ENCODE measurements around the gene CPB1.
"Not testable (repeated sequence)": the region's sequence is repeated elsewhere in the genome, so short reads cannot be mapped to it uniquely, and the experiment has no call there.

CPB1 gene

GRCh38 chr3:148827585-148827984 is at the start of gene CPB1:
Gene CPB1 (plus strand): TSS chr3:148827811. CDS start chr3:148827824, 13 bp downstream.
- H3K9me3 ChIP-seq (ENCODE audit: low read length): no peaks in the 10 kb centered on the region
- TF ChIP-seq EZH2 (IDR thresholded peaks at IDR 0.05; ENCODE audit: borderline replicate concordance, low read length): no peak
- TF ChIP-seq, protein P1, sequence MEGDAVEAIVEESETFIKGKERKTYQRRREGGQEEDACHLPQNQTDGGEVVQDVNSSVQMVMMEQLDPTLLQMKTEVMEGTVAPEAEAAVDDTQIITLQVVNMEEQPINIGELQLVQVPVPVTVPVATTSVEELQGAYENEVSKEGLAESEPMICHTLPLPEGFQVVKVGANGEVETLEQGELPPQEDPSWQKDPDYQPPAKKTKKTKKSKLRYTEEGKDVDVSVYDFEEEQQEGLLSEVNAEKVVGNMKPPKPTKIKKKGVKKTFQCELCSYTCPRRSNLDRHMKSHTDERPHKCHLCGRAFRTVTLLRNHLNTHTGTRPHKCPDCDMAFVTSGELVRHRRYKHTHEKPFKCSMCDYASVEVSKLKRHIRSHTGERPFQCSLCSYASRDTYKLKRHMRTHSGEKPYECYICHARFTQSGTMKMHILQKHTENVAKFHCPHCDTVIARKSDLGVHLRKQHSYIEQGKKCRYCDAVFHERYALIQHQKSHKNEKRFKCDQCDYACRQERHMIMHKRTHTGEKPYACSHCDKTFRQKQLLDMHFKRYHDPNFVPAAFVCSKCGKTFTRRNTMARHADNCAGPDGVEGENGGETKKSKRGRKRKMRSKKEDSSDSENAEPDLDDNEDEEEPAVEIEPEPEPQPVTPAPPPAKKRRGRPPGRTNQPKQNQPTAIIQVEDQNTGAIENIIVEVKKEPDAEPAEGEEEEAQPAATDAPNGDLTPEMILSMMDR (IDR thresholded peaks at IDR 0.05; ENCODE audit: low read length): no peak
- H3K4me1 ChIP-seq (ENCODE audit: insufficient read depth, low read length, severe bottlenecking): no peaks in the 10 kb centered on the region
- no peak within 1 kb of the TSS for H3K27ac ChIP-seq (ENCODE audit: low read depth, low read length, poor library complexity, severe bottlenecking)
- no peak within 1 kb of the TSS for H3K4me3 ChIP-seq (ENCODE audit: low read depth, low read length, poor library complexity, severe bottlenecking)
- H4K20me1 ChIP-seq (ENCODE audit: insufficient read depth, low read length): no peaks in the 10 kb centered on the region
- H2AFZ ChIP-seq (ENCODE audit: low read length): no peak within 1 kb of the TSS
- H3K4me2 ChIP-seq (ENCODE audit: low read length): no peak within 1 kb of the TSS
- H3K27me3 ChIP-seq (ENCODE audit: insufficient read depth, low read length): no peaks in the 10 kb centered on the region
- H3K36me3 ChIP-seq (ENCODE audit: insufficient read depth, low read length): no peaks in the 10 kb centered on the region
- H3F3A ChIP-seq (ENCODE audit: insufficient read depth, low read length): no peaks in the 10 kb centered on the region
- no peak within 1 kb of the TSS for H3K9ac ChIP-seq (ENCODE audit: low read length)
- no peaks in the 10 kb centered on the region for H3K9me2 ChIP-seq (ENCODE audit: low read depth, low read length)
- no peaks in the 10 kb centered on the region for H3K79me2 ChIP-seq (ENCODE audit: insufficient read depth, low read length)

GRCh38 chr3:148778926-148779325 is 48.7 kb upstream of the CPB1 start:
- H3K36me3 ChIP-seq (ENCODE audit: insufficient read depth, low read length): no peaks in the 10 kb centered on the region
- no peak for TF ChIP-seq EZH2 (IDR thresholded peaks at IDR 0.05; ENCODE audit: borderline replicate concordance, low read length)
- TF ChIP-seq, protein P1 (IDR thresholded peaks at IDR 0.05; ENCODE audit: low read length): no peak
- H2AFZ ChIP-seq (ENCODE audit: low read length): no peak overlapping the region
- H4K20me1 ChIP-seq (ENCODE audit: insufficient read depth, low read length): no peaks in the 10 kb centered on the region
- no peaks in the 10 kb centered on the region for H3K4me1 ChIP-seq (ENCODE audit: insufficient read depth, low read length, severe bottlenecking)
- H3F3A ChIP-seq (ENCODE audit: insufficient read depth, low read length): no peaks in the 10 kb centered on the region
- H3K27ac ChIP-seq (ENCODE audit: low read depth, low read length, poor library complexity, severe bottlenecking): no peak overlapping the region
- no peaks in the 10 kb centered on the region for H3K79me2 ChIP-seq (ENCODE audit: insufficient read depth, low read length)
- H3K9me3 ChIP-seq (ENCODE audit: low read length): no peaks in the 10 kb centered on the region
- H3K4me2 ChIP-seq (ENCODE audit: low read length): no peak overlapping the region
- no peaks in the 10 kb centered on the region for H3K27me3 ChIP-seq (ENCODE audit: insufficient read depth, low read length)
- H3K9me2 ChIP-seq (ENCODE audit: low read depth, low read length): no peaks in the 10 kb centered on the region
- no peak overlapping the region for H3K4me3 ChIP-seq (ENCODE audit: low read depth, low read length, poor library complexity, severe bottlenecking)
- H3K9ac ChIP-seq (ENCODE audit: low read length): no peak overlapping the region

- not testable (repeated sequence) for H3K4me3 ChIP-seq (ENCODE audit: low read depth, low read length, poor library complexity, severe bottlenecking); H3K27me3 ChIP-seq (ENCODE audit: insufficient read depth, low read length); H3K36me3 ChIP-seq (ENCODE audit: insufficient read depth, low read length); H3F3A ChIP-seq (ENCODE audit: insufficient read depth, low read length); H3K9me2 ChIP-seq (ENCODE audit: low read depth, low read length); H2AFZ ChIP-seq (ENCODE audit: low read length); H3K4me1 ChIP-seq (ENCODE audit: insufficient read depth, low read length, severe bottlenecking); H3K79me2 ChIP-seq (ENCODE audit: insufficient read depth, low read length); H3K9ac ChIP-seq (ENCODE audit: low read length); H3K27ac ChIP-seq (ENCODE audit: low read depth, low read length, poor library complexity, severe bottlenecking); H3K9me3 ChIP-seq (ENCODE audit: low read length); H4K20me1 ChIP-seq (ENCODE audit: insufficient read depth, low read length); H3K4me2 ChIP-seq (ENCODE audit: low read length)
These were observed 42.6 kb upstream of the CPB1 start for GRCh38 chr3:148785026-148785425.

GRCh38 chr3:148786159-148786558 is 41.5 kb upstream of the CPB1 start:
- H3F3A ChIP-seq (ENCODE audit: insufficient read depth, low read length); H3K4me2 ChIP-seq (ENCODE audit: low read length); H3K27me3 ChIP-seq (ENCODE audit: insufficient read depth, low read length); H2AFZ ChIP-seq (ENCODE audit: low read length); H3K4me3 ChIP-seq (ENCODE audit: low read depth, low read length, poor library complexity, severe bottlenecking); H3K36me3 ChIP-seq (ENCODE audit: insufficient read depth, low read length); H3K9ac ChIP-seq (ENCODE audit: low read length); H3K9me3 ChIP-seq (ENCODE audit: low read length); H3K79me2 ChIP-seq (ENCODE audit: insufficient read depth, low read length); H3K9me2 ChIP-seq (ENCODE audit: low read depth, low read length); H3K27ac ChIP-seq (ENCODE audit: low read depth, low read length, poor library complexity, severe bottlenecking); H3K4me1 ChIP-seq (ENCODE audit: insufficient read depth, low read length, severe bottlenecking); H4K20me1 ChIP-seq (ENCODE audit: insufficient read depth, low read length): not testable (repeated sequence)
